ENCODE data around the gene NCAPG2.

NCAPG2 gene

DNA sequence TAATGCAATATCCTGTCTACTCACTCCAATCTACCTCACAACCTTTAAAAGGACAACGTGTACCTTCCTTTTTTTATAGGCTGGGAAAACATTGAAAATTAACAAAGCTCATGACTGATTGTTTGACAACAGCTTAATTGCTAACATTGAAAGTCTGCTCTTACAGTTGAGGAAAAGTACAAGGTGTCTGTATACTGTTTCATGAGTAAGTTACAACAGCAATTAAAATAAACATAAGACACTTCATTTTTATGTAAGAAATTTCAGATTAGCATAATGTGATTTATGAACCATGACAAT is 28.6 kb upstream of the NCAPG2 start:
- no peak overlapping the region for H3K9ac ChIP-seq (ENCODE audit: low read depth, low read length, poor library complexity, severe bottlenecking)
- no peak overlapping the region for H2AFZ ChIP-seq (ENCODE audit: low read length)
- H3K27me3 ChIP-seq (ENCODE audit: insufficient read depth, low read length, poor library complexity, severe bottlenecking), result no peaks in the 10 kb centered on the region
- peaks cover 2% of the 10 kb centered on the region; the same call in 1 of the 2 replicates for H3F3A ChIP-seq (ENCODE audit: low read depth)
- H3K4me2 ChIP-seq (ENCODE audit: low read depth, low read length, poor library complexity, severe bottlenecking), result no peak overlapping the region
- H4K20me1 ChIP-seq (ENCODE audit: insufficient read depth, low read length, poor library complexity, severe bottlenecking), result no peaks in the 10 kb centered on the region
- no peak overlapping the region for H3K4me3 ChIP-seq (ENCODE audit: low read length, poor library complexity, severe bottlenecking)
- H3K36me3 ChIP-seq (ENCODE audit: insufficient read depth, low read length), result peaks cover 52% of the 10 kb centered on the region; the same call in 1 of the 2 replicates
- no peaks in the 10 kb centered on the region for H3K9me3 ChIP-seq (ENCODE audit: insufficient read depth, low read depth, low read length)
- H3K79me2 ChIP-seq (ENCODE audit: insufficient read depth, low read length), result no peaks in the 10 kb centered on the region
- no peaks in the 10 kb centered on the region for H3K4me1 ChIP-seq (ENCODE audit: insufficient read depth, low read length, poor library complexity, severe bottlenecking)
- TF ChIP-seq, protein P1, sequence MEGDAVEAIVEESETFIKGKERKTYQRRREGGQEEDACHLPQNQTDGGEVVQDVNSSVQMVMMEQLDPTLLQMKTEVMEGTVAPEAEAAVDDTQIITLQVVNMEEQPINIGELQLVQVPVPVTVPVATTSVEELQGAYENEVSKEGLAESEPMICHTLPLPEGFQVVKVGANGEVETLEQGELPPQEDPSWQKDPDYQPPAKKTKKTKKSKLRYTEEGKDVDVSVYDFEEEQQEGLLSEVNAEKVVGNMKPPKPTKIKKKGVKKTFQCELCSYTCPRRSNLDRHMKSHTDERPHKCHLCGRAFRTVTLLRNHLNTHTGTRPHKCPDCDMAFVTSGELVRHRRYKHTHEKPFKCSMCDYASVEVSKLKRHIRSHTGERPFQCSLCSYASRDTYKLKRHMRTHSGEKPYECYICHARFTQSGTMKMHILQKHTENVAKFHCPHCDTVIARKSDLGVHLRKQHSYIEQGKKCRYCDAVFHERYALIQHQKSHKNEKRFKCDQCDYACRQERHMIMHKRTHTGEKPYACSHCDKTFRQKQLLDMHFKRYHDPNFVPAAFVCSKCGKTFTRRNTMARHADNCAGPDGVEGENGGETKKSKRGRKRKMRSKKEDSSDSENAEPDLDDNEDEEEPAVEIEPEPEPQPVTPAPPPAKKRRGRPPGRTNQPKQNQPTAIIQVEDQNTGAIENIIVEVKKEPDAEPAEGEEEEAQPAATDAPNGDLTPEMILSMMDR (conservative IDR thresholded peaks at IDR 0.05; ENCODE audit: low read length), result no peak
- no peaks in the 10 kb centered on the region for H3K9me2 ChIP-seq (replicated peaks; ENCODE audit: low read depth, low read length)

DNA sequence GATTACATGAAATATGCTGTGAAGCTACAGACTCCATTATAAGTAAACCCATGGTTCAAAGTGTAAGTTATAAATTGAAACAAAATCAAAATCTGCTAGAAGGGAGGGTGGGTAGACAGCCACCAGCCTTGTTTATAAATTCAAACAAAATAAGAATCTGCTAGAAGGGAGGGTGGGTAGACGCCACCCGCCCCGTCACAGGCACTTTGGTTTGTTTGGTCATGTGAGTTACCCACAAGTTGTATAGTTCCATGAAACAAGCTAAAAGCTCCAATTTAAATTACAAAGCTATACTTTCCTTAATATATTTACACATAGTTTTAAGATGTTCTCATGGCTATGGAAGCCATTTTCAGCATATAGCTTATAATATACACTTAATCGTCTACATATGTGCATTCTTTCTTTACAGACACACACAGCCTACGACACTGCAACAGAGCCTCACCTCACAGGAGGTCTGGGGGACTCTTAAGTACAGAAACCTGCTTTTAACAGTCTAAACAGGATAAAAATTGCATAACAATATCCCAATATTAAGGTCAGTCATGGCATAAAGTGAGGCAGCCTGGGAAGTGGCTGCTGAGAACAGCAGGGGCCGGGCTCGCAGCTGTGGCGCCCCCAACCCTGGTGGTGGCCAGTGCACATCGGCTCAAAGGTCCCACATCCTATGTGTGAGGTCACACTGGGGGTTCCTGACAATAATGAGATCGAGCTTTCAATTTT is 28.1 kb upstream of the NCAPG2 start:
- no peak overlapping the region for H3K4me2 ChIP-seq (ENCODE audit: low read depth, low read length, poor library complexity, severe bottlenecking)
- H4K20me1 ChIP-seq (ENCODE audit: insufficient read depth, low read length, poor library complexity, severe bottlenecking), result no peaks in the 10 kb centered on the region
- TF ChIP-seq, protein P1 (conservative IDR thresholded peaks at IDR 0.05; ENCODE audit: low read length), result 0 out of 2 replicates have a peak, but pooled peaks have one; percentile 10
- no peak for TF ChIP-seq EZH2phosphoT487 (IDR thresholded peaks at IDR 0.05; ENCODE audit: borderline replicate concordance)
- peaks cover 47% of the 10 kb centered on the region; the same call in 1 of the 2 replicates for H3K36me3 ChIP-seq (ENCODE audit: insufficient read depth, low read length)
- no peaks in the 10 kb centered on the region for H3K4me1 ChIP-seq (ENCODE audit: insufficient read depth, low read length, poor library complexity, severe bottlenecking)
- no peaks in the 10 kb centered on the region for H3K27me3 ChIP-seq (ENCODE audit: insufficient read depth, low read length, poor library complexity, severe bottlenecking)
- H3K4me3 ChIP-seq (ENCODE audit: low read length, poor library complexity, severe bottlenecking), result no peak overlapping the region
- H2AFZ ChIP-seq (ENCODE audit: low read length), result no peak overlapping the region
- no peaks in the 10 kb centered on the region for H3K79me2 ChIP-seq (ENCODE audit: insufficient read depth, low read length)
- H3K9ac ChIP-seq (ENCODE audit: low read depth, low read length, poor library complexity, severe bottlenecking), result no peak overlapping the region
- H3K9me3 ChIP-seq (ENCODE audit: insufficient read depth, low read depth, low read length), result no peaks in the 10 kb centered on the region
- no peaks in the 10 kb centered on the region for H3K9me2 ChIP-seq (replicated peaks; ENCODE audit: low read depth, low read length)
- peaks cover 2% of the 10 kb centered on the region; the same call in 1 of the 2 replicates for H3F3A ChIP-seq (ENCODE audit: low read depth)

DNA sequence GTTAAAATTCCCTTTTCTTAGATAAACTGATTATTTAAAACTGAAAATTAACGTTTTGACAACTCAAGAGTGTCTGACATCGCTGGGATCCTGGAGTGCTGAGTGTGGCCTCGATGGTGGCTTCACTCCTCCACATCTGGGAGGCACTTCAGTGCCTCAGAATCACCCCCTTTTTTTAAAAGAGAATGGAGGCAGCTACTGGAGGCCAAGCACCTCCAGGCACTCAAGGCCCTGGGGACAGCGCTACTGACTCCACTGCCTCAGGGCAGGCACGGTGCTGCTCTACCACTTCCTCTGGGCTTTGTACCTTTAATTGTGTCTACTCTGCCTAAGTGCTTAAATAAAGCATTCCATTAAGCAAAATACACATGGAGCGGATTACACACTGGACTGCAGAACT is 27.2 kb upstream of the NCAPG2 start:
- peaks cover 38% of the 10 kb centered on the region; the same call in 1 of the 2 replicates for H3K36me3 ChIP-seq (ENCODE audit: insufficient read depth, low read length)
- no peak overlapping the region for H3K4me2 ChIP-seq (ENCODE audit: low read depth, low read length, poor library complexity, severe bottlenecking)
- H3K9me2 ChIP-seq (replicated peaks; ENCODE audit: low read depth, low read length), result no peaks in the 10 kb centered on the region
- no peaks in the 10 kb centered on the region for H3K27me3 ChIP-seq (ENCODE audit: insufficient read depth, low read length, poor library complexity, severe bottlenecking)
- H3K4me3 ChIP-seq (ENCODE audit: low read length, poor library complexity, severe bottlenecking), result no peak overlapping the region
- no peaks in the 10 kb centered on the region for H3K4me1 ChIP-seq (ENCODE audit: insufficient read depth, low read length, poor library complexity, severe bottlenecking)
- H3F3A ChIP-seq (ENCODE audit: low read depth), result peaks cover 2% of the 10 kb centered on the region; the same call in 1 of the 2 replicates
- no peaks in the 10 kb centered on the region for H3K9me3 ChIP-seq (ENCODE audit: insufficient read depth, low read depth, low read length)
- H4K20me1 ChIP-seq (ENCODE audit: insufficient read depth, low read length, poor library complexity, severe bottlenecking), result no peaks in the 10 kb centered on the region
- TF ChIP-seq, protein P1 (conservative IDR thresholded peaks at IDR 0.05; ENCODE audit: low read length), result no peak
- no peak for TF ChIP-seq EZH2phosphoT487 (IDR thresholded peaks at IDR 0.05; ENCODE audit: borderline replicate concordance)
- no peak overlapping the region for H2AFZ ChIP-seq (ENCODE audit: low read length)
- H3K79me2 ChIP-seq (ENCODE audit: insufficient read depth, low read length), result no peaks in the 10 kb centered on the region
- no peak overlapping the region for H3K9ac ChIP-seq (ENCODE audit: low read depth, low read length, poor library complexity, severe bottlenecking)

Measured in Loucy (cell line).